Transverse colon (tissue), 4 donors: ENCODE results near the gene SYNJ2. TPM values are rescaled to one million over a fixed set of nuclear protein-coding genes. Genes with fewer than 3 reads are reported as not detected.

Experiments used
- DNase-seq: peaks from one replicate; pipeline ENCODE4 v3.0.0-alpha.2; 2019
- H3K27ac ChIP-seq, 4 donors: fragments of 200-600 bp; sonication (generic); 2 replicates each; pipeline ENCODE4 v1.5.1; 2016 to 2018; ENCODE audit warnings: inconsistent platforms in 4 of 4
- H3K27me3 ChIP-seq: fragments of 200-600 bp; sonication (generic); 2 replicates; pipeline ENCODE4 v1.5.1; 2017; ENCODE audit warnings: inconsistent platforms
- H3K36me3 ChIP-seq, 4 donors: fragments of 200-600 bp; sonication (generic); 2 replicates each; pipeline ENCODE4 v1.5.1; 2017 to 2019; ENCODE audit warnings: inconsistent platforms in 4 of 4
- H3K4me1 ChIP-seq, 4 donors: fragments of 200-600 bp; sonication (generic); 2 replicates each; pipeline ENCODE4 v1.5.1; 2017 to 2020; ENCODE audit warnings: inconsistent platforms in 4 of 4
- H3K4me3 ChIP-seq, 4 donors: fragments of 200-600 bp; sonication (generic); 1 replicate in 1 of 4; 2 replicates in 3 of 4; pipeline versions ENCODE4 v1.5.1 to v1.6.1; 2017 to 2019; ENCODE audit warnings: inconsistent platforms in 4 of 4
- H3K9me3 ChIP-seq, 2 donors: fragments of 200-600 bp; sonication (generic); 2 replicates each; pipeline ENCODE4 v1.5.1; 2017 to 2019; ENCODE audit warnings: inconsistent platforms in 2 of 2
- EP300 ChIP-seq: sonication (generic); formaldehyde crosslinking; IDR thresholded peaks from one replicate; pipeline ENCODE4 v1.6.1; 2017; ENCODE audit warnings: antibody characterized with exemption, low read depth
- POLR2A ChIP-seq: fragments of 450-650 bp; IDR thresholded peaks from one replicate; pipeline ENCODE4 v1.6.1; 2016; ENCODE audit warnings: antibody characterized with exemption, mild to moderate bottlenecking, moderate library complexity
- POLR2AphosphoS5 ChIP-seq, 3 donors: sonication (generic); formaldehyde crosslinking; IDR thresholded peaks; one replicate each; pipeline ENCODE4 v1.6.1; 2016; ENCODE audit warnings: antibody characterized with exemption in 3 of 3
- WGBS, 2 donors: methylation state at CpG; one replicate each; pipeline ENCODE4 v1.1.5; 2018; ENCODE audit warnings: low coverage in 1 of 2; 5-methylcytosine and 5-hydroxymethylcytosine counted together
- in situ Hi-C, 4 donors: fragments of 200-750 bp; cut with MboI; loops; one replicate each; pipeline versions ENCODE4 v1.15.0 to v1.15.1; 2017; ENCODE audit warnings: low sequenced_read_pairs in 3 of 4, low pct_ligation_motif_present in 1 of 4, low pct_unique_long_range_greater_than_20kb in 1 of 4
- intact Hi-C: fragments of 100-400 bp; cut with DNase I; formaldehyde crosslinking; loops from one replicate; pipeline ENCODE4 v1.15.1; 2023; ENCODE audit warnings: low total_unique reads
- total RNA-seq, 4 donors: library from RNA; depleted of rRNA; stranded (reverse); fragments of >200 nt; gene quantifications; one replicate each; pipeline ENCODE4 v1.1.0, GENCODE V29; 2016
- TF ChIP-seq, protein P1 (sequence below), 5 experiments: fragments of 200-600 bp in 3 of 5; fragments of 450-650 bp in 2 of 5; sonication (generic) in 3 of 5; IDR thresholded peaks; 1 replicate in 2 of 5; 2 replicates in 3 of 5; pipeline ENCODE4 v1.5.1; 2016 to 2017; ENCODE audit warnings: antibody characterized with exemption in 5 of 5, inconsistent platforms in 3 of 5, mild to moderate bottlenecking in 2 of 5, moderate library complexity in 1 of 5

SYNJ2 gene
- total RNA-seq, 4 donors from 2014 or later = 27.8 to 42.6 (median 31.8) TPM

DNA sequence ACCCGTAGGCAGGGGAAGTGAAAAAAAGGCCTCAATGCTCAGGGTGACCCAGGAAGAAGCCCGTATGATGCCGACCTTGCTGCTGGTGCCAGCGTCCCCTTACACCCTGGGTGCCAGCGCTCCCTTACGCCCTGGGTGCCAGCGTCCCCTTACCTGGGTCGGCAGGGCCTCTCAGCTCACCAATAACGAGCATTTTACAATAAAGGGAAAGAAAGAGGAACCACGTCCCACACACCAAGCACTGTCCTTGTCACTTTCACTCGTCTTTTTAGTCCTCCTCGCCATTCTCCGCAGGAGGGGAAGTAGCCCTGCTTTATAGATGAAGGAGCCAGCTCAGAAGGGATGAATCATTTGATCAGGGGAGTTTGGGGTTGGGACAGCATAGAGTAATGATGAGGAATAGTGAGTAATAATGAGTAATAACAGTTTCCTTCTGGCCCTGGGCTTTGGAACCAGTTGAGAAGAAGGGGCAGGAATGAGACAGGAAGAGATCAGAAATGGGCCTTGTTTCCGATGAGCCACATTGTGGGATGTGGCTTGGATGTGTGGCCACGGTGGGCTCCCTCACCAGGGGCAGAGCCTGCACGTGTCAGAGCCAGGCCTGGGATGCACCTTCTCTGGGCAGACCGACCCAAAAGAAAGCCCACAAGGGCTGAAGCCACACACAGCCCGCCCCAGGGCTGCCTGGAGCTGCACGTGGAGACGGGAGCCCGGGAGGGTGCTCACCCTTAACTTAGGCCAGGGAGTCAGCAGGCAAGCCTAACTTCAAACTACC lies 75.7 kb downstream of the SYNJ2 start:
- 85% methylated on average over 21 of the region's 21 CpGs; no CpG with 5 or more reads in 1 of the 2 donors for WGBS, 2 donors
- peaks cover 0 to 5% (median 0%) of the 10 kb centered on the region in 4 donors for H3K36me3 ChIP-seq

DNA sequence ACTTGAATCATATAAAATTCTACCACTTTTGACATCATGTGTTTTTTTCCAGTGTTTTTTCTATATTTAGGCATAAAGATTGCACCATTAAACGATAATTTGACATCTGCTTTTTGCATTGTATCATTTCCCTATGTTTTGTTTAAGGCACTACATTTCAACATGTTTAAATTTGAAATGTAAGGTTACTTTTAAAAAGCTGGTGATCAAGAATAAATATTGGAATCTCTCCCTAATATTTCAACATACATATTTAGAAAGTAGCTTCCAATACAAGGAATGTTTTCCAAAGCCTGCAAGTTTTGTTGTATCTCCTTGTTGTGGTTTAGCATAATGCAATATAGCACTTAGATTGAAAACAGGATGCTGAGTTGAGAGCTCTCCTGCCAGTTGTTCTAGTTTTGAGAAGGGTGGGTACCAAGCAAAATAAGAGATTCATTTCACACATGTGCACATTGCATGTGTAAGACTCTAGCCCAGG lies 76.5 kb downstream of the SYNJ2 start:
- Histone ChIP-seq H3K9me3 (no peaks in the 10 kb centered on the region), H3K27ac (no peak overlapping the region), H3K4me3 (no peak overlapping the region), H3K36me3 (peaks cover 0 to 5% (median 0%) of the 10 kb centered on the region in 4 donors), H3K27me3 (no peaks in the 10 kb centered on the region), H3K4me1 (peaks cover 13 to 18% (median 16%) of the 10 kb centered on the region in 4 donors)
- 48 to 54% methylated on average over 1 of the region's 1 CpG for WGBS, 2 donors
- in situ Hi-C loops (loop anchor here in 1 of 4 donors (25.0 kb wide), 1 partner anchor 296 kb away; no protein-coding TSS in a partner anchor), intact Hi-C loops (no loop called here)
- no peak for DNase-seq
- TF ChIP-seq, protein P1, sequence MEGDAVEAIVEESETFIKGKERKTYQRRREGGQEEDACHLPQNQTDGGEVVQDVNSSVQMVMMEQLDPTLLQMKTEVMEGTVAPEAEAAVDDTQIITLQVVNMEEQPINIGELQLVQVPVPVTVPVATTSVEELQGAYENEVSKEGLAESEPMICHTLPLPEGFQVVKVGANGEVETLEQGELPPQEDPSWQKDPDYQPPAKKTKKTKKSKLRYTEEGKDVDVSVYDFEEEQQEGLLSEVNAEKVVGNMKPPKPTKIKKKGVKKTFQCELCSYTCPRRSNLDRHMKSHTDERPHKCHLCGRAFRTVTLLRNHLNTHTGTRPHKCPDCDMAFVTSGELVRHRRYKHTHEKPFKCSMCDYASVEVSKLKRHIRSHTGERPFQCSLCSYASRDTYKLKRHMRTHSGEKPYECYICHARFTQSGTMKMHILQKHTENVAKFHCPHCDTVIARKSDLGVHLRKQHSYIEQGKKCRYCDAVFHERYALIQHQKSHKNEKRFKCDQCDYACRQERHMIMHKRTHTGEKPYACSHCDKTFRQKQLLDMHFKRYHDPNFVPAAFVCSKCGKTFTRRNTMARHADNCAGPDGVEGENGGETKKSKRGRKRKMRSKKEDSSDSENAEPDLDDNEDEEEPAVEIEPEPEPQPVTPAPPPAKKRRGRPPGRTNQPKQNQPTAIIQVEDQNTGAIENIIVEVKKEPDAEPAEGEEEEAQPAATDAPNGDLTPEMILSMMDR (IDR thresholded peaks at IDR 0.05) = no peak
- TF ChIP-seq EP300 = no peak
- no peak for TF ChIP-seq POLR2A
- no peak for TF ChIP-seq POLR2AphosphoS5 (IDR thresholded peaks at IDR 0.05)

More for the DNA sequence above, 75.7 kb downstream of the SYNJ2 start:
- no peaks in the 10 kb centered on the region for H3K9me3 ChIP-seq
- H3K27ac ChIP-seq = no peak overlapping the region
- peaks cover 13 to 18% (median 16%) of the 10 kb centered on the region in 4 donors for H3K4me1 ChIP-seq
- intact Hi-C loops = no loop called here
- no peak for DNase-seq
- no peaks in the 10 kb centered on the region for H3K27me3 ChIP-seq
- TF ChIP-seq POLR2A (no peak), POLR2AphosphoS5 (IDR thresholded peaks at IDR 0.05) (no peak), EP300 (no peak)
- TF ChIP-seq, protein P1 (IDR thresholded peaks at IDR 0.05) = no peak
- in situ Hi-C loops = loop anchor here in 1 of 4 donors (25.0 kb wide), 1 partner anchor 295 kb away; no protein-coding TSS in a partner anchor
- H3K4me3 ChIP-seq = no peak overlapping the region

DNA sequence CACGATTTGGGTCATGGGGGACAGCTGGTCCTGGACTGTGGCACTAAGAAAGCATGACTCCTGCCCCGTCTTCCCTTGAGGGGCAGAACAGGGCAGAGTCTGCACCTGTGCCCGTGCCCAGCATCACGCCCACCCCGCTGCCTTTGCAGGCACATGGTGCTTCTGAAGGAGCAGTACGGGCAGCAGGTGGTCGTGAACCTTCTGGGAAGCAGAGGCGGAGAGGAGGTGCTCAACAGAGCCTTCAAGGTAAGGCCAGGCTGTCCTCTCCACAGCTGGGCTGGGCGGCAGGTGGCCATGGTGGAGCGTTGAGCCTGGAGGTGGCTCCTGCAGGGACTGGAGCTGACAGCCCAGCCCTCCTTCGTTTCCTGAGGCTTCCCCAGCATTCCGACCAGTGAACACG lies 77.4 kb downstream of the SYNJ2 start:
- Histone ChIP-seq H3K27me3 (no peaks in the 10 kb centered on the region), H3K4me1 (peaks cover 13 to 18% (median 16%) of the 10 kb centered on the region in 4 donors), H3K36me3 (peaks cover 0 to 10% (median 0%) of the 10 kb centered on the region in 4 donors), H3K9me3 (no peaks in the 10 kb centered on the region), H3K27ac (peak overlapping the region in 3 of 4 donors; percentile 75 to 81 (median 76)), H3K4me3 (no peak overlapping the region)
- DNase-seq = no peak
- in situ Hi-C loops = loop anchor here in 1 of 4 donors (25.0 kb wide), 1 partner anchor 297 kb away; no protein-coding TSS in a partner anchor
- TF ChIP-seq EP300 (no peak), POLR2AphosphoS5 (IDR thresholded peaks at IDR 0.05) (no peak), POLR2A (no peak)
- TF ChIP-seq, protein P1 (IDR thresholded peaks at IDR 0.05) = no peak
- intact Hi-C loops = no loop called here
- WGBS, 2 donors = 92 to 97% methylated on average over 5 to 13 of the region's 13 CpGs
